GM12878 (cell line): ENCODE data around the gene PARM1. TPM values are rescaled to one million over a fixed set of nuclear protein-coding genes. Genes with fewer than 3 reads are reported as not detected.

Source experiments
- ATAC-seq: fragments of 200-7000 bp; cut with Tn5 transposase; 3 replicates; pipeline ENCODE4 v1.9.1; 2020; ENCODE audit warnings: mild to moderate bottlenecking, moderate library complexity
- BruUV-seq: library from RNA; stranded (reverse); fragments of 400-500 nt; replicated peaks from 2 replicates; lab custom pipeline; 2021; lab: Mats Ljungman, UMichigan
- CTCF ChIA-PET: fragments of 300-600 bp; sonication (Branson Sonifier 250); formaldehyde crosslinking; extraction: SDS; loops from one replicate; lab custom pipeline; 2021; ENCODE audit warnings: inconsistent platforms; lab: Yijun Ruan, JAX
- POLR2A ChIA-PET: fragments of 350-600 bp; formaldehyde crosslinking; extraction: SDS; loops from one replicate; lab custom pipeline; 2021; ENCODE audit warnings: inconsistent platforms; lab: Charles Lee
- RAD21 ChIA-PET: fragments of 300-600 bp; sonication (Branson Sonifier 250); formaldehyde crosslinking; loops from one replicate; lab custom pipeline; 2023; ENCODE audit warnings: antibody characterized with exemption; ENCODE audit not compliant: unreplicated experiment; lab: Charles Lee
- SMC1A ChIA-PET: fragments of 300-600 bp; sonication (Branson Sonifier 250); formaldehyde crosslinking; loops from one replicate; lab custom pipeline; 2023; ENCODE audit not compliant: unreplicated experiment, uncharacterized antibody; lab: Charles Lee
- DNase-seq: peaks from one replicate; pipeline ENCODE4 v3.0.0-alpha.2; 2011; ENCODE audit warnings: low read depth, low spot score
- FAIRE-seq: peaks from 3 replicates; lab custom pipeline; 2011; peaks lifted over from hg19 to GRCh38; lab: Jason Lieb, UNC
- H2AFZ ChIP-seq: 2 replicates; pipeline ENCODE4 v1.6.0; 2011; ENCODE audit warnings: low read depth, low read length, control low read depth; ENCODE audit not compliant: control insufficient read depth
- H3K27ac ChIP-seq: 2 replicates; pipeline ENCODE4 v1.5.1; 2011; ENCODE audit warnings: control low read depth; ENCODE audit not compliant: control insufficient read depth, insufficient read depth
- H3K27me3 ChIP-seq, 2 experiments: replicated peaks in 1 of 2; 2 replicates each; pipeline versions ENCODE4 v1.6.0 to v1.6.1; 2011; ENCODE audit warnings: low read length in 1 of 2; ENCODE audit not compliant: control insufficient read depth in 2 of 2, insufficient read depth in 2 of 2
- H3K36me3 ChIP-seq, 2 experiments: 2 replicates each; pipeline ENCODE4 v1.5.1; 2011; ENCODE audit warnings: low read length in 1 of 2; ENCODE audit not compliant: control insufficient read depth in 2 of 2, insufficient read depth in 2 of 2
- H3K4me1 ChIP-seq: 2 replicates; pipeline ENCODE4 v1.6.1; 2011; ENCODE audit warnings: mild to moderate bottlenecking, low read length, moderate library complexity, mixed read lengths; ENCODE audit not compliant: control insufficient read depth, insufficient read depth
- H3K4me2 ChIP-seq: 2 replicates; pipeline ENCODE4 v1.6.0; 2011; ENCODE audit warnings: control low read depth; ENCODE audit not compliant: control insufficient read depth, insufficient read depth
- H3K4me3 ChIP-seq: fragments of 200-600 bp; sonication (generic); 2 replicates; pipeline ENCODE4 v1.5.1; 2016
- H3K79me2 ChIP-seq: 2 replicates; pipeline ENCODE4 v1.6.0; 2011; ENCODE audit warnings: low read length; ENCODE audit not compliant: control insufficient read depth, insufficient read depth
- H3K9ac ChIP-seq: 2 replicates; pipeline ENCODE4 v1.8.0; 2011; ENCODE audit warnings: low read length, control low read depth, mixed read lengths; ENCODE audit not compliant: control insufficient read depth, insufficient read depth
- H3K9me3 ChIP-seq: replicated peaks from 3 replicates; pipeline ENCODE4 v1.5.1; 2011; ENCODE audit warnings: mild to moderate bottlenecking, low read length; ENCODE audit not compliant: control insufficient read depth, insufficient read depth
- H4K20me1 ChIP-seq: 2 replicates; pipeline ENCODE4 v1.6.0; 2011; ENCODE audit not compliant: control insufficient read depth, insufficient read depth
- BRCA1 ChIP-seq: IDR thresholded peaks from 2 replicates; pipeline ENCODE4 v1.6.1; 2011; ENCODE audit warnings: low read depth, low read length, improper control_type of control experiment
- CHD1 ChIP-seq: IDR thresholded peaks from 2 replicates; pipeline ENCODE4 v1.6.1; 2012; ENCODE audit warnings: low read depth, low read length, improper control_type of control experiment
- CREM ChIP-seq: IDR thresholded peaks from 2 replicates; pipeline ENCODE4 v1.6.1; 2014; ENCODE audit warnings: antibody characterized with exemption, low read depth
- FOXM1 ChIP-seq: IDR thresholded peaks from 2 replicates; pipeline ENCODE4 v1.6.1; 2012; ENCODE audit warnings: low read depth, mild to moderate bottlenecking, inconsistent platforms, low read length, moderate library complexity
- HCFC1 ChIP-seq: fragments of 150-350 bp; IDR thresholded peaks from 2 replicates; pipeline ENCODE4 v1.6.1; 2014; ENCODE audit warnings: low read length
- JUNB ChIP-seq: IDR thresholded peaks from 2 replicates; pipeline ENCODE4 v1.6.1; 2016; ENCODE audit warnings: antibody characterized with exemption, mild to moderate bottlenecking
- NR2C1 ChIP-seq: fragments of 450-650 bp; IDR thresholded peaks from 2 replicates; pipeline ENCODE4 v1.6.1; 2017; ENCODE audit warnings: antibody characterized with exemption, mild to moderate bottlenecking, moderate library complexity
- NR2C2 ChIP-seq: IDR thresholded peaks from 2 replicates; pipeline ENCODE4 v1.6.1; 2011; ENCODE audit warnings: borderline replicate concordance, low read depth; ENCODE audit not compliant: control insufficient read depth, insufficient read length
- TCF3 ChIP-seq: IDR thresholded peaks from 2 replicates; pipeline ENCODE4 v1.6.1; 2012; ENCODE audit warnings: low read depth, mild to moderate bottlenecking, low read length, borderline replicate concordance; ENCODE audit not compliant: insufficient read depth
- WGBS: methylation state at CpG from one replicate; pipeline ENCODE4 v1.1.6; 2016; ENCODE audit warnings: low lambda C conversion rate; ENCODE audit not compliant: insufficient replicate concordance, insufficient coverage; ENCODE audit errors: missing lambda C conversion rate; 5-methylcytosine and 5-hydroxymethylcytosine counted together
- in situ Hi-C: fragments of 300-500 bp; cut with MboI; formaldehyde crosslinking; loops from 9 replicates; pipeline ENCODE4 v1.14.3; 2018; ENCODE audit warnings: mixed read lengths
- intact Hi-C: fragments of 100-400 bp; cut with micrococcal nuclease; formaldehyde crosslinking; loops from one replicate; pipeline ENCODE4 v1.14.2; 2022; ENCODE audit not compliant: unreplicated experiment
- polyA plus RNA-seq, 11 experiments: library from polyadenylated mRNA; depleted of rRNA in 4 of 11; unstranded in 6 of 11; stranded (reverse) in 5 of 11; fragments of >200 nt; fragmentation: Nextera tagmentation in 4 of 11; fragmentation: Illumina TruSeq in 1 of 11; extraction: Ambion mirVana in 4 of 11; extraction: Trizol in 1 of 11; gene quantifications; 1 replicate in 1 of 11; 2 replicates in 10 of 11; pipeline versions ENCODE4 v1.2.1 to v1.2.3, GENCODE V29; 2011 to 2016; ENCODE audit warnings: inconsistent platforms in 2 of 11, missing spikeins in 2 of 11, low read depth in 1 of 11
- total RNA-seq, 4 experiments: library from RNA; depleted of rRNA in 3 of 4; stranded (reverse); fragments of >200 nt in 3 of 4; fragmentation: Illumina TruSeq in 1 of 4; extraction: Trizol in 1 of 4; gene quantifications; 2 replicates each; pipeline versions ENCODE4 v1.2.1 to v1.2.3, GENCODE V29; 2013 to 2021
- TF ChIP-seq, protein P1 (sequence below): fragments of 450-650 bp; IDR thresholded peaks from 2 replicates; pipeline ENCODE4 v1.6.1; 2016; ENCODE audit warnings: mild to moderate bottlenecking
- TF ChIP-seq, protein P2 (sequence below): IDR thresholded peaks from 2 replicates; pipeline ENCODE4 v1.6.1; 2012; ENCODE audit warnings: low read depth, low read length, improper control_type of control experiment
- TF ChIP-seq, protein P3 (sequence below): fragments of 450-650 bp; IDR thresholded peaks from 2 replicates; pipeline ENCODE4 v1.6.1; 2017; ENCODE audit warnings: antibody characterized with exemption, mild to moderate bottlenecking, moderate library complexity

PARM1 gene
- total and polyA plus RNA-seq, 10 of the 15 experiments (the other 5 are each of a cell fraction or from before 2014, with no cell fraction given) = 13.9 to 56.2 (median 41.3) TPM

DNA sequence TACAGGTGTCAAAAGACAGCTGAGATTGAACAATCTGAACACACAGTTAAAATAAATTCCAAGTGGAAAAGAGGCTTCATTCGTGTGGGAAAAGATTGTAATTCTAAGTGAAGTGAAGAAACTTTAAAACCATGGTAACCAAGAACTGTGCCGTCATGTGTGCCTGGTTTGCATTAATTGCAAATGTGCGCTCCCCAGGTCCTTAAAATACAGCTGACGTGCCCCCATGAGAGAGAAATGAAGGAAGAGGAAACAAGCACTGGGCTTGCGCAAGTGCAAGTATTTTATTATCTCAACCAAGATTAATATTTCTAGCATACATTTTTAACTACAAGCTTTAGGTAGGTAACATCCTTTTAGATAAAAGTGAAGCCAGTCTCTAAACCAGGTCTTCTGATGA, 92.5 kb downstream of the PARM1 start:
- no peak for FAIRE-seq
- no peak for DNase-seq
- intact Hi-C loops (no loop called here), in situ Hi-C loops (no loop called here)
- H3K4me1 ChIP-seq = no peaks in the 10 kb centered on the region
- H3K36me3 ChIP-seq = no peaks in the 10 kb centered on the region; a peak in 1 of 4 replicates
- no peaks in the 10 kb centered on the region for H3K27me3 ChIP-seq
- no peaks in the 10 kb centered on the region for H3K9me3 ChIP-seq
- BruUV-seq = no TSS peak
- H3K79me2 ChIP-seq = no peaks in the 10 kb centered on the region
- ChIA-PET SMC1A (interaction anchor here (0.6 to 1.3 kb wide), 5 partner anchors 17 to 88 kb away, joined by 3 to 5 read pairs (median 4); no protein-coding TSS in a partner anchor), RAD21 (no interaction called here), CTCF (interaction anchor here (1.2 kb wide), 1 partner anchor 21 kb away, joined by 3 read pairs; no protein-coding TSS in a partner anchor), POLR2A (no interaction called here)
- H4K20me1 ChIP-seq = no peaks in the 10 kb centered on the region
- H3K4me2 ChIP-seq = no peak overlapping the region
- no peak overlapping the region for H3K4me3 ChIP-seq
- TF ChIP-seq TCF3 (no peak), FOXM1 (no peak), CHD1 (no peak), NR2C1 (no peak), BRCA1 (no peak), HCFC1 (no peak), JUNB (no peak), NR2C2 (no peak), CREM (no peak)
- TF ChIP-seq, protein P1, sequence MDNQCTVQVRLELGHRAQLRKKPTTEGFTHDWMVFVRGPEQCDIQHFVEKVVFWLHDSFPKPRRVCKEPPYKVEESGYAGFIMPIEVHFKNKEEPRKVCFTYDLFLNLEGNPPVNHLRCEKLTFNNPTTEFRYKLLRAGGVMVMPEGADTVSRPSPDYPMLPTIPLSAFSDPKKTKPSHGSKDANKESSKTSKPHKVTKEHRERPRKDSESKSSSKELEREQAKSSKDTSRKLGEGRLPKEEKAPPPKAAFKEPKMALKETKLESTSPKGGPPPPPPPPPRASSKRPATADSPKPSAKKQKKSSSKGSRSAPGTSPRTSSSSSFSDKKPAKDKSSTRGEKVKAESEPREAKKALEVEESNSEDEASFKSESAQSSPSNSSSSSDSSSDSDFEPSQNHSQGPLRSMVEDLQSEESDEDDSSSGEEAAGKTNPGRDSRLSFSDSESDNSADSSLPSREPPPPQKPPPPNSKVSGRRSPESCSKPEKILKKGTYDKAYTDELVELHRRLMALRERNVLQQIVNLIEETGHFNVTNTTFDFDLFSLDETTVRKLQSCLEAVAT = no peak
- TF ChIP-seq, protein P2, sequence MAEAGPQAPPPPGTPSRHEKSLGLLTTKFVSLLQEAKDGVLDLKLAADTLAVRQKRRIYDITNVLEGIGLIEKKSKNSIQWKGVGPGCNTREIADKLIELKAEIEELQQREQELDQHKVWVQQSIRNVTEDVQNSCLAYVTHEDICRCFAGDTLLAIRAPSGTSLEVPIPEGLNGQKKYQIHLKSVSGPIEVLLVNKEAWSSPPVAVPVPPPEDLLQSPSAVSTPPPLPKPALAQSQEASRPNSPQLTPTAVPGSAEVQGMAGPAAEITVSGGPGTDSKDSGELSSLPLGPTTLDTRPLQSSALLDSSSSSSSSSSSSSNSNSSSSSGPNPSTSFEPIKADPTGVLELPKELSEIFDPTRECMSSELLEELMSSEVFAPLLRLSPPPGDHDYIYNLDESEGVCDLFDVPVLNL = no peak
- TF ChIP-seq, protein P3, sequence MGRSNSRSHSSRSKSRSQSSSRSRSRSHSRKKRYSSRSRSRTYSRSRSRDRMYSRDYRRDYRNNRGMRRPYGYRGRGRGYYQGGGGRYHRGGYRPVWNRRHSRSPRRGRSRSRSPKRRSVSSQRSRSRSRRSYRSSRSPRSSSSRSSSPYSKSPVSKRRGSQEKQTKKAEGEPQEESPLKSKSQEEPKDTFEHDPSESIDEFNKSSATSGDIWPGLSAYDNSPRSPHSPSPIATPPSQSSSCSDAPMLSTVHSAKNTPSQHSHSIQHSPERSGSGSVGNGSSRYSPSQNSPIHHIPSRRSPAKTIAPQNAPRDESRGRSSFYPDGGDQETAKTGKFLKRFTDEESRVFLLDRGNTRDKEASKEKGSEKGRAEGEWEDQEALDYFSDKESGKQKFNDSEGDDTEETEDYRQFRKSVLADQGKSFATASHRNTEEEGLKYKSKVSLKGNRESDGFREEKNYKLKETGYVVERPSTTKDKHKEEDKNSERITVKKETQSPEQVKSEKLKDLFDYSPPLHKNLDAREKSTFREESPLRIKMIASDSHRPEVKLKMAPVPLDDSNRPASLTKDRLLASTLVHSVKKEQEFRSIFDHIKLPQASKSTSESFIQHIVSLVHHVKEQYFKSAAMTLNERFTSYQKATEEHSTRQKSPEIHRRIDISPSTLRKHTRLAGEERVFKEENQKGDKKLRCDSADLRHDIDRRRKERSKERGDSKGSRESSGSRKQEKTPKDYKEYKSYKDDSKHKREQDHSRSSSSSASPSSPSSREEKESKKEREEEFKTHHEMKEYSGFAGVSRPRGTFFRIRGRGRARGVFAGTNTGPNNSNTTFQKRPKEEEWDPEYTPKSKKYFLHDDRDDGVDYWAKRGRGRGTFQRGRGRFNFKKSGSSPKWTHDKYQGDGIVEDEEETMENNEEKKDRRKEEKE = no peak
- no peak for ATAC-seq
- H3K27ac ChIP-seq = no peak overlapping the region
- no peak overlapping the region for H3K9ac ChIP-seq
- 79% methylated on average over 5 of the region's 5 CpGs for WGBS
- H2AFZ ChIP-seq = no peak overlapping the region
